HG02943 (cell line): ENCODE results near the gene HRH3.

ENCODE experiments used
- ATAC-seq: cut with Tn5 transposase; IDR thresholded peaks from one replicate; pipeline ENCODE4 v1.9.1; 2021; ENCODE audit warnings: mild to moderate bottlenecking, low read depth, moderate library complexity; ENCODE audit not compliant: unreplicated experiment

Gene HRH3

GRCh38 chr20:62217913-62218773, 1.9 kb downstream of the HRH3 start:
- no peak for ATAC-seq

GRCh38 chr20:62216636-62217566, 3.2 kb downstream of the HRH3 start:
- no peak for ATAC-seq

DNA sequence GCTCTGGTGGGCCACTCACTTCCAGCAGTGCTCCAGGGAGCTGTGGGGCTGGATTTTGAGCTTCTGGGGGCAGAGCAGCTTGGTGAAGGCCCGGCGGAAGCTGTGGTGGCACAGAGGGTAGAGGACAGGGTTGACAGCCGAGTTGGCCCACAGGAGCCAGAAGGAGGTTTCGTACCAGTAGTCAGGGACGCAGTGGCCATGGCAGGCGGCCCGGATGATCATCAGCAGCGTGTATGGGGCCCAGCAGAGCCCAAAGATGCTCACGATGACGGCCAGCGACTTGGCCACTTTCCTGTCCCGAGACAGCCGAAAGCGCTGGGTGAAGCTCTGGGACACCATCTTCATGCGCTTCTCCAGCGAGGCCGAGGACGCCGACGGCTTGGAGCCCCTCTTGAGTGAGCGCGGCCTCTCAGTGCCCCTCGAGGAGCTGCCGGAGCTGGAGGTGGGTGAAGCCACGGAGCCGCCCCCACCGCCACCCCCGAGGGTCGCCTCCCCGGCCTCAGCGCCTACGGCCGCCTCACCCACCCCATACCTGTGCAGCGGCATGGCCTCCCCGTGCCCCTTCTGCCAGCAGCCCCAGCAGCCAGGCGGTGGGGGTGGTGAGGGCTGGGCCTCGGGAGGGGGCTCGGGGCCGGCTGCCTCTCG, 4.0 kb downstream of the HRH3 start:
- no peak for ATAC-seq

GRCh38 chr20:62215020-62215990, 4.8 kb downstream of the HRH3 start:
- ATAC-seq, result no peak

DNA sequence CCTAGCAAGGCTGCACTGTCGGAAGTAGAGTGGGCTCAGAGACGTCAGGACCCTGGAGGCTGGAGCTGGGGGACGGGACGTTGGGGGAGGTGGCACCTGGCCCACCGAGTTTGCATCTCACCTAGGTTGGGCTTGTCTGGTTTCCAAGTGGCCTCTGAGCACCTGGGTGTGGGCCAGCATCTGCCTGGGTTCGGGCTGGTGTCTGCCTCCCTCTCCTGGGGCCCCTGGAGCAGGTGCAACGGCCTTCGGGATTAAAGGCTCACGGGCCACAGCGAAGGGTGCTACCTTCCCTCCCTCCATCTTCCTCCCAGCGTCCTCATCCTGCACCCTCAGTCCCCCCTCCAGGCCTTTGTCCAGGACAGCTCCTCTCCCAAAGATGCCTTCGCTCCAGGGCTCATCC, 6.0 kb downstream of the HRH3 start:
- no peak for ATAC-seq

DNA sequence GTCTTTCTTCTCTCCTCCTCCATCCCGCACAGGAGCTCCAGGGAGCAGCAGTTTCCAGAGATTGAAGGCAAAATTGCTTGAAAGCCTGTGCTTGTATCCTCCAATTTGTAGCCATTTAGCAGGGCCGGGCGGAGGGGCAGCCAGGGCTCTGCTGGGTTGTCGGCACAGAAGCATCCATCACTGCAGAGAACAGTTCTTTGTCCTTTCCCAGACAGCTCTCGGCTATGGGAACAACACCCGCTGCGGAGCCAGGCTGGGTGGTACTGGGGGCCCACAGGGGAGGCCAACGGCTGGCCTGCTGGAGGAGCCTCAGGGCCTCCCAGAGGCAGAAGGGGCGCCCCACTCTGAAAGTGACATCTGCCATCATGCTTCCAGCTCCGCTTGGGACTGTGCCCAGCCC, 7.8 kb downstream of the HRH3 start:
- no peak for ATAC-seq

DNA sequence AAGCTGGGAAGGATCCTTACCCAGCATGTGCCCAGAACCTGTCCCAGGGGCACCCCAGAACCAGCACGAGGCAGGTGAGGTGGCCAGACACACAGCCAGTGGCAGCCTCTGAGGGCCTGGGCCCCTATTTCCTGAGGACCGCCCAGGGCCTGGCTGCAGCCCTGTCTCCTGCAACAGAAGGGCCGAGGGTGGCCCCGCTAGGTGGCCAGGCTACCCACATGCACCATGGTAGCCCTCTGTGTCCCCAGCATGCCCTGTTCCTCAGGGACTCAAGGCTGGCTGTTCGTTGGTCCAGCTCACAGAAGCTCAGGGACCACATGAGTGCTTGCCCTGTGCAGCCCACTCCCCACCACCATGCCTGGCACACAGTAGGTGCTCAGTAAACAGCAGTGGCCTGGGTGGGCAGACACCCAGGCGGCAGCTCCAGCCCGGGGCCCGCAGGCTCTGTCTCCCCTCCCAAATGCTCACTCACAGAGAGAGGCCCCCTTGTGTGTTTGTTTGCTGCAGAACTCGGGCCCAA, 8.2 kb downstream of the HRH3 start:
- no peak for ATAC-seq

GRCh38 chr20:62211216-62211615, 8.9 kb downstream of the HRH3 start:
- ATAC-seq, result no peak

GRCh38 chr20:62210496-62210855, 9.6 kb downstream of the HRH3 start:
- ATAC-seq, result no peak

- ATAC-seq, result no peak
Measured at GRCh38 chr20:62209850-62210495, 10.1 kb downstream of the HRH3 start.

- ATAC-seq, result no peak
Measured at GRCh38 chr20:62208795-62209755, 11.0 kb downstream of the HRH3 start.

DNA sequence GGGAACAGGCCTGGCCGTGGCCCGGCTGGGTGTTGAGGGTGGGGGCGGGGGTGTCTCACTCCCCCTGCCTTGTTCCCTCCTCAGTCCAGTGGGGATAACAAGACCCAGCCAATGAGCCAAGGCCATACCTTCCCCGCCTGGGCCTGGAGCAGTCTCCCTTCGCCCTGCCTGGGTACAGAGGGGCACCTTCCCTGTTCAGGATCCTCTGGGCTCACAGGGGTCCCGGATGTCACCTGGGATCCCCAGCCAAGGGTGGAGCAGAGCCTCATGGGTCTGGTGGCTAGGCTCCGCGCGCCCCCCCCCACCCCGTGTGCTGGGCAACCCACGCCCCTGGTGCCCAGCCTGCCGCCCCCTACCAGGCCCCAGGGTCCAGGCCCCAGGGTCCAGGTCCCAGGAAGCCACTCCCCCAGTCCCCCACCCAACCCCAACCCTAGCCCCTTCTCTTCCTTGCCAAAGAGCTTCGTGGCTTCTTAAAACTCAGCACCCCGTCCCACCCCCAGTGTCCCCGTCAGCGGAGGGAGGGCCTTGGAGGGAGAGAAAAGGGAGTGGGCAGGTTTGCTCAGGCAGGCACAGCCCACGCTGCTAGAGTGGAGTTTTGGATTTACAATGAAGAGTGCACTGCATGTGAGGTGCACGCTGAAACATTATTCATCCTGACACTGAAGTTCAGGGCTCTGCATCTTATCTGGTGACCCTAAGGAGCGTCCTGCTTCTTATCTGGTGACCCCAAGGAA, 11.8 kb downstream of the HRH3 start:
- ATAC-seq, result no peak

DNA sequence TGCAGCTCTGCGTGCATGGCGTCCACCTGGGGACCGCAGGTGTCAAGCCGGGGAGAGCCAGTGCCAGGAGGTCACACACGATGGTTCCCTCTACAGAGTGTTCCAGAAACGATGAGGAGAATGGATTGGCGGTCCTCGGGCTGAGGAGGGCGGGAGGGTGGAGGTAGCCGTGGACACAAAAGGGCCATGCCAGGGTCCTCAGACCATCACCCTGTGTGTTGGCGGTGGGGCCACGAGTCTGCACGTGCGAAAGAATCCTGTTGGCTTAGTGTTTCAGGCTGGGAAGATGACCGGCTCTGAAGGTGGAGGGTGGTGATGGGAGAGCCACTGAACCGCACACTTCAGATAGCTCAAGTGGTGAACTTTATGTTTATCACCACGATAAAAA, 13.7 kb downstream of the HRH3 start:
- ATAC-seq, result no peak

- no peak for ATAC-seq
Measured at GRCh38 chr20:62205618-62206387, 14.3 kb downstream of the HRH3 start.

GRCh38 chr20:62203378-62204030, 16.6 kb downstream of the HRH3 start:
- ATAC-seq, result no peak

GRCh38 chr20:62202676-62203377, 17.3 kb downstream of the HRH3 start:
- no peak for ATAC-seq
